ENCODE data around the gene HELZ.
"Not testable (repeated sequence)": the region's sequence is repeated elsewhere in the genome, so short reads cannot be mapped to it uniquely, and the experiment has no call there.

Gene HELZ

GRCh38 chr17:67143318-67143717 lies 101.7 kb downstream of the HELZ start:
- no peak for DNase-seq (ENCODE audit: low spot score)

- DNase-seq (ENCODE audit: low spot score), result not testable (repeated sequence)
These were observed 103.0 kb downstream of the HELZ start for GRCh38 chr17:67142030-67142429.

GRCh38 chr17:67139784-67140665 lies 105.0 kb downstream of the HELZ start:
- no peak for DNase-seq (ENCODE audit: low spot score)

GRCh38 chr17:67139289-67139688 lies 105.7 kb downstream of the HELZ start:
- no peak for DNase-seq (ENCODE audit: low spot score)

GRCh38 chr17:67138392-67138791 lies 106.6 kb downstream of the HELZ start:
- no peak for DNase-seq (ENCODE audit: low spot score)

GRCh38 chr17:67137860-67138259 lies 107.1 kb downstream of the HELZ start:
- DNase-seq (ENCODE audit: low spot score), result peak; percentile 23

GRCh38 chr17:67137026-67137370 lies 108.0 kb downstream of the HELZ start:
- DNase-seq (ENCODE audit: low spot score), result no peak

GRCh38 chr17:67136191-67137025 lies 108.6 kb downstream of the HELZ start:
- no peak for DNase-seq (ENCODE audit: low spot score)

- DNase-seq (ENCODE audit: low spot score), result no peak
These were observed 111.8 kb downstream of the HELZ start for GRCh38 chr17:67133161-67133560.

- no peak for DNase-seq (ENCODE audit: low spot score)
These were observed 112.6 kb downstream of the HELZ start for GRCh38 chr17:67132366-67132765.

- no peak for DNase-seq (ENCODE audit: low spot score)
These were observed 114.2 kb downstream of the HELZ start for GRCh38 chr17:67130768-67131167.

GRCh38 chr17:67129283-67129682 lies 115.7 kb downstream of the HELZ start:
- no peak for DNase-seq (ENCODE audit: low spot score)

- DNase-seq (ENCODE audit: low spot score), result no peak
These were observed 116.3 kb downstream of the HELZ start for GRCh38 chr17:67128700-67129099.

GRCh38 chr17:67127925-67128324 lies 117.1 kb downstream of the HELZ start:
- no peak for DNase-seq (ENCODE audit: low spot score)

GRCh38 chr17:67126983-67127382 lies 118.0 kb downstream of the HELZ start:
- DNase-seq (ENCODE audit: low spot score), result no peak

GRCh38 chr17:67126543-67126942 lies 118.5 kb downstream of the HELZ start:
- not testable (repeated sequence) for DNase-seq (ENCODE audit: low spot score)

- DNase-seq (ENCODE audit: low spot score), result no peak
These were observed 119.1 kb downstream of the HELZ start for GRCh38 chr17:67125924-67126323.

- DNase-seq (ENCODE audit: low spot score), result no peak
These were observed 119.6 kb downstream of the HELZ start for GRCh38 chr17:67125417-67125816.

GRCh38 chr17:67124450-67125148 lies 120.4 kb downstream of the HELZ start:
- DNase-seq (ENCODE audit: low spot score), result no peak

- DNase-seq (ENCODE audit: low spot score), result no peak
These were observed 121.3 kb downstream of the HELZ start for GRCh38 chr17:67123699-67124098.

GRCh38 chr17:67121316-67121891 lies 123.6 kb downstream of the HELZ start:
- no peak for DNase-seq (ENCODE audit: low spot score)

GRCh38 chr17:67119102-67119501 lies 125.9 kb downstream of the HELZ start:
- no peak for DNase-seq (ENCODE audit: low spot score)
